Adipose tissue (tissue), 3 donors: ENCODE data around the gene LY6G5C. TPM values are rescaled to one million over a fixed set of nuclear protein-coding genes. Genes with fewer than 3 reads are reported as not detected.

ENCODE experiments used
- H3K27ac ChIP-seq: one replicate; pipeline ENCODE4 v1.5.1; 2013; ENCODE audit warnings: low read depth, low read length
- WGBS, 3 donors: extraction: QIAGEN DNeasy Blood & Tissue Kit; methylation state at CpG; one replicate each; pipeline ENCODE4 v1.1.7; 2013; 5-methylcytosine and 5-hydroxymethylcytosine counted together
- polyA plus RNA-seq, 3 donors: library from polyadenylated mRNA; stranded (reverse); fragments of 200-250 nt; gene quantifications; one replicate each; pipeline ENCODE4 v1.2.3, GENCODE V29; 2013
- donor health status: healthy with polysubstance abuse.
- donor health status: Bipolar disorder and iron deficiency.
- donor health status: healthy.

The LY6G5C gene, protein sequence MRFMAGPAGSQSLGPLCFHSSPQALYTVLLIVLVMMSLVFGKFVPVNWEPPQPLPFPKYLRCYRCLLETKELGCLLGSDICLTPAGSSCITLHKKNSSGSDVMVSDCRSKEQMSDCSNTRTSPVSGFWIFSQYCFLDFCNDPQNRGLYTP
- 1 to 10 TPM; 1.2 to 3.5 (median 2.4) TPM for polyA plus RNA-seq

DNA sequence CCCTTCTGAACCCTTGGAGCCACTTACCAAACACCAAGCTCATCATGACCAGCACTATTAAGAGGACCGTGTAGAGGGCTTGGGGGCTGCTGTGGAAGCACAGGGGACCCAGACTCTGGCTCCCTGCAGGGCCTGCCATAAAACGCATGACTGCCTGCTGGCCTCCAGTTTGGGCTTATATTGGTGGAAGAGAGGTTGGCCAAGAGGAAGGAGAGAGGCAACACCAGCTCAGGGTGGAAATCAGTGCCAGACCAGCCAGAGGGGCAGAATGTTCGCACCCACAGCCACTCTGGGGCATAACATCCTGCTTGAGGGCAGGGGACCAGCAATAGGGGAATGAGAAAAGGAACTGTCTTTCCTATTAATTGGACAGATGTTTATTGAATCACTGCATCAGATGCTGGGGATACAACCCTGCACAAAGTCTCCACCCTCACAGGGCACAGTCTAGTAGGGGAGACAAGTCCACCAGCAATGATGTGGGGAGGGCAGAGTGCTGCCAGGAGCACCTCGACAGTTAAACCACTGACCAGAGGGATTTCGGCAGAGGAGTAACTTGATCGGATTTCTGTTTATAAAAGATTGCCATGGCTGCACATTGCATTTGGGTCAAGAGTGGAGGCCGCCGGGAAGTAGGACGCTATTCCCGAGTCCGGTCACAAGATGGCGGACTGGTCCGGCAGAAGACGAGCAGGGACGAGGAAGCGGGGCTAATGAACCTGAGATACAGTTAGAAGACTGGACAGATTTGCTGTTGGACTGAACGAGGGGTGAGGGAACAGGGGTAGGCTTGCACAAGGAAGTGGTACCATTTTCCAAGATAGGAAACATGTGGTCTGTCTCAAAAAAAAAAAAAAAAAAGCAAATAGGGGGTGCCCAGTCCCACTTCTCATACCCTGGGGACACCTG is at the start of gene LY6G5C:
Gene LY6G5C (minus strand): TSS at position 842 of the 909 bp plus-strand sequence. CDS start 694 bp downstream, at position 148.
- WGBS, 3 donors, result 12 to 14% (median 13%) methylated on average over 17 of the region's 17 CpGs
- no peak within 1 kb of the TSS for H3K27ac ChIP-seq

DNA sequence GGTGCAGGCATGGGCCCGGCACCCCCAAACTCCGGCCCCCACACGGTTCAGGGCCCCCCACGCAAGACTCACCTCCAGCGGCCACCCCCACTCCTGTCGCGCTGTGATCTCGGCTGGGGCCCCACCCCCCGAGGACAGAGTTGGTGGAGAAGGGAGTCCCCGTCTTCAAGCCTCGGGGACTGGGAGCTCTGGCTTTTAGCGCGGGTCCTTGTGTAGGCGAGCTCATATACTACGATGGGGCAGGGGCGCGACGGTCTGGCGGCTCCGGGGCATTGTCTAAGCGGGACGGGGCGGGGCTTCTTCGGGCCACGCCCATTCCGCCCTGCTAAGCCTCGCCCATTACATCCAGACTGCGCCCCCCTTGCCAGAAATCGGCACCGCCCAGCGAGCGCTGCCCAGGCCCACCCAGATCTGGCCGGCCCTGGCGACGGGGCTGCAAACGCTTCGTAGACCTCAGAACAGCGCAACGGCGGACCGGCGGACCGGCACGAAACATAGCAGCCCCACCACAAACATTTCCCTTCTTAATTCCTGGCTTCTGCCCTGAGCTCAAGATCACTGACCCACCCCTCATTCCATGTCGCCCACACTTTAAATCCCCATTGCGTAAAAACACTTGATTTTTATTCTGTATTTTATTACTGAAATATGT is 49.2 kb upstream of the LY6G5C start:
- H3K27ac ChIP-seq, result no peak overlapping the region
- 2 to 10% (median 3%) methylated on average over 46 of the region's 46 CpGs for WGBS, 3 donors

DNA sequence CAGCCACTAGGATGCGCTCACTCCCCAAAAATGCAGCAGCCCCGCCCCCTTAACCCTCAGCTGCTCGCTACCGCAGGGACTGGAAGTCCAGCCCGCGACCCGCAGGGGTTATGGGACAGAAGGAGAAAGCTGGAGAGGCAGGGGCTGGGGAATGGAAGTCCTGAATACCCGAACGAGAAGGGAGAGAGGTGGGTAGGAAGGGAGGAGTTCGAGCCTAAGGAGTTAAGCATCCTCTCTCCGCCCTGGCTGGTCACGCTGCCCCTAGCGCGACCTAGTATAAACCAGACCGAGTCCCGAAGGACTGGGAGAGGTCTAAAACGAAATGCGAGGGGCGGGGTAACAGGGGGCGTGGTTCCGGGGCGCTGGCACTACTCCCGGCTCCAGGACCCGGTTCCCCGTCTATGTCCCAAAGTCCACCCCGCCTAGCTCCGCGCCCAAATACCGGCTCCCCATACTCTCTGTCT is 48.7 kb upstream of the LY6G5C start:
- WGBS, 3 donors, result 0 to 1% (median 1%) methylated on average over 28 to 29 of the region's 29 CpGs
- H3K27ac ChIP-seq, result no peak overlapping the region

DNA sequence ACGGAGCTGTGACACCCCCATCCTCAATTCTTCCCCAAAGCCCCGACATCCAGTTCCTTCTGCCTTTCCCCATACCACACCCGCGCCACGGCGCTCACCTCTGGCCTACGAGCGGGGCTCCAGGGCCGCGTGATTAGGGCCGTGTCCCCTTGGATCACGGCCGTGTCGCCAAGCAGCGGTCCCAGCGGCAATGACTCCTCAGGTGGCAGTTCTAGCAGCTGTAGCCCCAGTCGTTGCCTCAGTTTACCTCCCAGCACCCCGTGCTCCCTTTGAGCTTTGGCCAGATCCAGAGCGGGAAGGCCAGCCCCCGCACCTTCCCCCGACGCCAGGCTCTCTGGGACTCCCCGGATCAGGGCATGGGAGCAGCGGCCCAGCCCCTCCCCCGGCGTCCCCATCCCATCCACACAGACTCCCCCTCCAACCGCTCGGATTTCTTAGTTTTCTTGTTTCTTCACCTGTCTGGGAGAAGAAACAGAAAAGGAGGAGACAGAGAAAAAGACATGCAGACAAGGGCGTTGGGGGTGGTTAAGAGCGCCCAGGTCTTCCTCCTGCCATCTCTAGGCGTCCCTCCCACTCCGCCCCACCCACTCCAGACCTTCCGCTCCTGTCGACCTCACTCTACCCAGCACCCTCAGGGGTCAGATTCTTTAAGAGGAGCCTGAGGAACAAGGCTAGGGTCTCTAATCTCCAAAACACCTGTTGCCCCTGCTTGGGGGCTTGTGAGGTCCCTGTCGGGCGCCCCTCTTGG is 48.1 kb upstream of the LY6G5C start, which contains the start of gene DDAH2:
Gene DDAH2 (minus strand): TSS at position 533 of the 748 bp plus-strand sequence. CDS start 138 bp downstream, at position 395.
- 17 to 19% (median 17%) methylated on average over 36 of the region's 36 CpGs for WGBS, 3 donors
- H3K27ac ChIP-seq, result peak within 1 kb of the TSS; percentile 17

DNA sequence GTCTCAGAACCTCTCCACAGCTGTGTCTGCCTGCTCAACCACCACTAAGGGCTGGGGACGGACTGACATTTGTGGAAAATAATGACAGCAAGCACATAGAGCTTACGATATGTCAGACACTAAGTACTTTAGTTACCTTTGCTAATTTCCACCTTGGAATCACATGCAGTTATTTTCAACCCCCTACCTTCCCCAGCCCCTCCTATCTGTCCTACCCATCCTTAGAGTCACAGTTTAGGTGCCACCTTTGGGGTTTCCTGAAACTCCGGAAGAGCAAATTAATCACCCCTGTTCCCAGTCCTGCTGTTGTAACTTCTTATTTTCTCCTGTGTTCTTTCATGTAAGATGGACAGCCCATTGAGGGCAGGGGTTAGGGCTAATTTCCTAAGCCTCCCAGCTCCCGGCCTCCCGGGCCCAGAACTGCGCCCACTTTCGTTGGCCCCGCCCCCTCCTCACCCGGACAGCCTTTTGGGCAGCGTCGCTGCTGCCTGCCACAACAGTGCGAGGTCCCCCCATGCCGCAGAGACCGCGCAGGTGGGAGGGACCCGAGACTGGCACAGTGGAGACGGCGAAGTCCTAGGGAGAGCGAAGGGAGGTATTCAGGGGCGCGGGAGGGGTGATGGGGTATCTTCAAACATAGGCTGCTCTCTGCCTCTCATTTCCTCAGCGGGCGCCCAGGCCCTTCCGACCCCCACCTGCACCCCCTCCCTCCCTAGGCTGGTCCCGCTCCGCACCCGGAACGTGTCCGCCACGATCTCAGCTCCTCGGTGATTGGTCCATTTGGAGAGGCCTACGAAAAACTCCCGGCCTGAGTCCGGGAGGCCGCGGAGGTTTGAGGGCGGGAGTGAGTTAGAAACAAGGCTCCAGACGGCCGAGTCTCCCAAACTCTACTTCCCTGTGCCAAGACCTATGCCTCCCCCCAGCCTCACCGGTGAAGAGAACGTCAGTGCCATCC is 47.1 kb upstream of the LY6G5C start:
- H3K27ac ChIP-seq, result peak overlapping the region; percentile 17
- WGBS, 3 donors, result 67 to 74% (median 71%) methylated on average over 40 to 41 of the region's 41 CpGs

DNA sequence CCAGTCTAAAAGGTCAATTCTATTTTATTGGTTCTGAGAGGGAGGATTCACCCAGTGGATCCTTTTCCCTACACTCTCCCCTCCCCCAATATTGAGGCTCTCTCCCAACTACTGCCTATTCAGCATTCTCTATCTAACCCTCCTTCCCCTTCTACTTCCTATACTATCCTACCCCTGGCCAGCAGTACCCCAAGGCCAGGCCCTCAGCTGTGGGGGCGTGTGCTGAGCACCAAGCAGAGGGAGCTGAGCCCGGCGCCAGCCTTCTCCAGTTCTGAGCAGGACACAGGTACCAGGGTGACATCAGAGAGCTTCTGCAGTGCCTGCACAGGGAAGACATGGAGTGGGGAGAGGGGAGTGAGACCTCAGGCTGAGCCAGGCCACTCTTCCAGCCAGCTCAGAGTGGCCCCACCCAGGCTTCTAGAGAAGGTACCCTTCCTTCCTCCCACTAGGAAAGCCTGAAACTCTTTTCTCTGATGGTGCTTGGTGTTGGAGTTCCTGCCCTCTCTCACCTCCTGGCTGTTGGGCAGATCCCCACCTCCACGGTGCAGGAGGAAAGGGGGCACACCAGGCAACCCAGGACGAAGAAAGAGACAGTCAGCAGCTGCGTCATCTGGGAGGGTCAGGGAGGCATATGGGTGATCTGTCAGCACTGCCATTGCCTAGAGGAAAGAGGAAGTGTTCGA is 46.3 kb upstream of the LY6G5C start:
- no peak overlapping the region for H3K27ac ChIP-seq
- 62 to 72% (median 63%) methylated on average over 7 of the region's 7 CpGs for WGBS, 3 donors

DNA sequence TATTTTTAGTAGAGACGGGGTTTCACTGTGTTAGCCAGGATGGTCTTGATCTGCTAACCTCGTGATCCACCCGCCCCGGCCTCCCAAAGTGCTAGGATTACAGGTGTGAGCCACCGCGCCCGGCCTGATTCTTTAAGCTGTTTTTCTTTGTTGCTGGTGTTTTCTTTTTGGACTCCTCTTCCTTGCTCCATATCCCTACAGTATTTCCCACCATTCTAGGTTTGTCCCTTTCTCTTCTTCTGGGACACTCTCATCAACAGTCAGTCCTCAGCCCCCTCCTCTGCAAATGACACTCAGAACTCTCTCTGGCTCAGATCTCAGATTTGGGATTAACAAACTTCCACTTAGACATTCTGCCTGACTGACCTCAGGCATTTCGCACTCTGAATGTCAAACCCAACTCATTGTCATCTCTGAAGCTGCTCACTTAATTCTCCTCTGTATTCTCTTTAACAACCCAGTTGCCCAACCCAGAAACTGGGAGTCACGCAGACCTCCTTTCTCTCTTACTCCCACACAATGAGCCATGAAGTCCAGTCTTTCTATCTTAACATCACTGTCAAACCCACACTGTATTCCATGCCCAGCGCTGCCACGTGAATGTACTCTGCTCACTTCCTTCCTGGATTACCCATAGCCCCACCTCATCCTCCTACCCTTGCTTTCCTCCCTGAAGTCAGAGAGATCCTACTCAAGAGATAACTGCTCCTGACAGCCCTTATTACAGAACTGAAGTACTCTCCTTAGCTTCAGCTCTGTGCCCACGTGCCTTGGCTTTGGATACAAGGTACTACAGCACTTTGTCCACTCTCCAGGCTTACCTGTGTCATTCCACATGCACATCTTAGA is 44.9 kb upstream of the LY6G5C start:
- no peak overlapping the region for H3K27ac ChIP-seq
- WGBS, 3 donors, result 79 to 87% (median 83%) methylated on average over 12 of the region's 12 CpGs

DNA sequence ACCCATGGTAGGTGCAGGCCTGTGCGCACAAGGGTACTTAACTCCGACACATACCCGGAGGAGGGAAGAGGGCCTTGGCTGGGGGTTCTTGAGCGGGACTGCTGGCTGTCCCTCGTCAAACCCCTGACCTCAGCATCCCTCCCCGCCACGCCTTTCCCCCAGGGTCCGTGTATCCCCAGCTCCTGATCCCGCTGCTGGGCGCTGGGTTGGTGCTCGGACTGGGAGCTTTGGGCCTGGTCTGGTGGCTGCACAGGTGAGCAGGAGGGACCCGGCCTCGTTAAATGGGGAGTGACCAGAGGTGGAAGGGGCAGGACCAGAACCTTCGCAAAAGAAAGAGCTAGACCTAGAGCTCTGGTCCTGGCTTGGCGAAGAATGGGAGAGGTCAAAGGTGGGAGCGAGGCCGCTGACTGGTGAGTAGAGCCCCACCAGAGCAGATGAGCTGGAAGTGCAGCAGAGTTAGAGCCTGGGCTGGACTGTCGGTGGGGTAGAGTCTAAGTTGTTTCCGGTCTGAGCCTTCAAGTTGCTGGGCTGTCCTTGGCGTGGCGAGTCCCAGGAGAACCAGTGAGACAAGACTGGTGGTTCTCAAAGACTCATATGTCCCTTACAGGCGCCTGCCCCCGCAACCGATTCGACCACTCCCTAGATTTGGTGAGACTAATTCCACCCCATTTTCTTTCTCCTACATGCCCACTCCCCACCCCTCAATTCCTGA is 43.3 kb upstream of the LY6G5C start:
- 84% methylated on average over 20 to 25 of the region's 25 CpGs for WGBS, 3 donors
- H3K27ac ChIP-seq, result no peak overlapping the region

DNA sequence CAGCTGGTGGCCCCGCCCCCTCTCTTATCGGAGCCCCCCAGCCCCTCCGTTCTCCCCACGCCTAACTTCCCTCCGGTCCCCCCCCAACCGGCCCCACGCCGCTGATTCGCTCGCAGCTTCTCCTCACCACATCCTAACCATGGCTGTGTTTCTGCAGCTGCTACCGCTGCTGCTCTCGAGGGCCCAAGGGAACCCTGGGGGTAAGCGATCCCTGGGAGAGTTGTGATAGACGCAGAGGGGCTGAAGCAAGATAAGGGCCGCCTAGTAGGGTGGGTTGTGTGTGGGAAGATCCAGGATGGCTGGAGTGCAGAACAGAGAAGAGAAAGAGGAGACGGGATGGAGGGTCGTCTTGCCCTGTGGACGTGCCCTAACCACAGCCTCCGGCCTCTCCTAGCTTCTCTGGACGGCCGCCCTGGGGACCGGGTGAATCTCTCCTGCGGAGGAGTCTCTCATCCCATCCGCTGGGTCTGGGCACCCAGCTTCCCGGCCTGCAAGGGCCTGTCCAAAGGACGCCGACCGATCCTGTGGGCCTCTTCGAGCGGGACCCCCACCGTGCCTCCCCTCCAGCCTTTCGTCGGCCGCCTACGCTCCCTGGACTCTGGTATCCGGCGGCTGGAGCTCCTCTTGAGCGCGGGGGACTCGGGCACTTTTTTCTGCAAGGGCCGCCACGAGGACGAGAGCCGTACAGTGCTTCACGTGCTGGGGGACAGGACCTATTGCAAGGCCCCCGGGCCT is 42.5 kb upstream of the LY6G5C start, which contains the start of gene MPIG6B:
Gene MPIG6B (plus strand): TSS at position 129 of the 735 bp plus-strand sequence. CDS start 11 bp downstream, at position 140.
- H3K27ac ChIP-seq, result no peak within 1 kb of the TSS
- WGBS, 3 donors, result 60 to 77% (median 67%) methylated on average over 41 to 46 of the region's 46 CpGs

DNA sequence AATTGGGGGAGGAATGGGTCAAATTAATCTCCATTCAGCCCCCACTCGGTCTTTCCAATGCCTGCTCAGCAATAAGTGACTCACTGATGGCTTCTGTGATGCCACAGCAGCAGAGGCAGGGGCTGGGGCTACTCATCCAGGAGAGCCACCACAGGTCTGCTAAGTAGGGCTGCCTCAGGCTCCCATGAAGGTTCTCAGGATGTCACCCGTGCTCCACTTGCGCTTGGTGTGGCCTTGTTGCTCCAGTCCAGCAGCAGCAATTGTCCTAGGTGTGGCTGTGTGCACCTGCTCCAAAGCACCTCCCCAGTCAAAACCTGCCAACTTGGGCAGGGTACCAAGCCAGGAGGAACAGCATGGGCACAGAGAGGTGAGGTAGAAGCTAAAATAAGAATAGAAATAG is 41.3 kb upstream of the LY6G5C start:
- no peak overlapping the region for H3K27ac ChIP-seq
- 85 to 95% (median 90%) methylated on average over 3 of the region's 3 CpGs for WGBS, 3 donors

DNA sequence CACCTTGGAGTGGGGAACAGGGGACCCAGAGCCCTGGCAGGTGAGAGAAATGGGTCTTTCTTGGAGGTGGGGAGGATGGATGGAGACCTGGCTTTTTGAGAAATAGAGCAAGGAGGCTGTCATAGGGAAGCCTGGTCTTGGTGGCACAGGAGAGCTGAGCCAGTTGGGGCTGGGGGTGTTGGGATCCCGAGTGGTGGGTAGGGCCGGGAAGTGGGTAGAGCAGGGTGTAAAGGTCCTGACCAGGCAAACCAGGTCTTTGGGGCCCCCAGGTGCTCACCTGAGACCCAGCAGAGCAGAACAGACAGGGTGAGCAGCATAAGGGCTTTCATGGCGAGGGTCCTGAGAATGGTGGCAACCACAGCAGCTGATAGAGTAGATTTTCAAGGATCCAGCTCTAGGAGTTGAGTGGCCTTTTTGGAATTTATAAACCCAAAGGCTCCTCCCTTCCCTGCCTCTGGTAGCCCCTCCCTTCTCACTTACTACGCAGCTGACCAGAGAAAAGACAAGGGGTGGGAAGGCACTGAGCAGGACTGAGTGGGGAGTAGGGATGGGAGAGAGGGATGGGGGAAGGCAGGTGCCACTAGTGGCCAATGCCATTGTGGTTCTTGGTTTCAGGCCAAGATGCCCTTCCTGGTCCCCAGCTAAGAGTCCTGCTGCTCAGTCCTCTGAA is 40.6 kb upstream of the LY6G5C start, which contains the start of gene LY6G6C:
Gene LY6G6C (minus strand): TSS at position 396 of the 670 bp plus-strand sequence. CDS start 67 bp downstream, at position 329.
- no peak within 1 kb of the TSS for H3K27ac ChIP-seq
- WGBS, 3 donors, result 80 to 92% (median 88%) methylated on average over 4 of the region's 4 CpGs

DNA sequence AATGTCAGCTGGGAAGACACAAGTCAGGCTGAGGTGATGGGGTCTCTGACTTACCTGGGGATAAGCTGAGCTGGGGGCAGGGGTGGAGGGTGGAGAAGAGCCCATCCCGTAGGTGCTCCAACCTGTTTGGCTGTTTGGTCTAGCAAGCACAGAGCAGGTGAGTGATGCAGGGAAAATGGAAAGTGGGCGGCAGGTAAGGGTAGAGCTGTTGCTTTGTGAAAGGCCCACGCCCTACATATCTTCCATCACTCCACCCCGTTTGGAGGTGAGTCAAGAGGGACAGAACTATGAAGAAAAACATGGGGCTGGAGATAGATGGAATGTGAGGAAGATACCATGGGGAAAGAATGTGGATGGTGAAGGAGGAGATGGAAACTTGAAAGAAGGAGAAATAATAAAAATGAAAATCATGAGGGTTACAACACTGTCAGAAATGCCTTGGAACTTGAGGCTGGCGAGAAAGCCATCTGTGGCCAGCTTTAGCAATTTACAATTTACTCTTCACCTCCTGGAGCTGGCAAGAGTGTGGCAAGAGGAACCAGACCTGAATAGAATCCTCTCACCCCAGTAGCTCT is 39.4 kb upstream of the LY6G5C start:
- H3K27ac ChIP-seq, result no peak overlapping the region
- 80 to 84% (median 81%) methylated on average over 5 of the region's 5 CpGs for WGBS, 3 donors

DNA sequence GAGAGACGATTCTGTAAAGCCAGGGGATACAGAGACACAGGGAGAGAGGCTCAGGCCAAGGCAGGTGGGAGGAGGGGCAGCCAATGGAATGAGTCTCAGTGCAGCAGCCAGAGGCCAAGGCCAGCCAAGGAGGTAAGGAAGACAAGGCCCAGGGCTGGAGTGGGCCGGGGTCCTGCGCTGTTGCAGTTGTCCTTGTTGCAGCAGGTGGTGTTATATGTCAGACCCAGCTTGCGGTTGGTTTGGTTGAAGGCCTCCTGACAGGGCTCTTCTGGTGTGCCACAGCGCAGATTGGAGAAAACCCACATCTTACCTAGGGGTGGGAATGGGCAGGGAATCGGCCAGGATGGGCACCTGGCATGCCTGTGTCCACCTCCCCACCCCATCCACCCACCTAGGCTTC is 38.1 kb upstream of the LY6G5C start:
- no peak overlapping the region for H3K27ac ChIP-seq
- WGBS, 3 donors, result 80 to 91% (median 84%) methylated on average over 5 to 6 of the region's 6 CpGs

DNA sequence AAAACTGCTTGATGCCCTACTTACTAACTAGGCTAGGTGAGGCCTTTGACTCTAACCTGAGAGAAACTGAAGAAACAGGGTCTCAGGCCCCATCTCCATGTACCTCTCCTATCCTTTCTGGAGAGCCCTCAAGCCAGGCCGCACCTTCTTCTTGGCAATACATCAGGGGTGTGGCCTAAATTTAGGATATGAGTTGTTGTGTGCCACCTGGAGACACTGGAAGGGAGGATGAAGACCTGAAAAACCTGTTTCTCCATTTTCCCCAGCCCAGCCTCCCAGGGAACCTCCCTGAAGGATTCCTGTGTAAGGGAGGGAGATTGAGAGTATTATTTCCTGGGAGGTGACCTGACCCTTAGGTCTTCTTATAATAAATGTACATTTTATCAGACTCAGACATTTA is 37.4 kb upstream of the LY6G5C start:
- WGBS, 3 donors, result 63 to 85% (median 84%) methylated on average over 1 of the region's 1 CpG
- no peak overlapping the region for H3K27ac ChIP-seq
